Measurements from ENCODE around the gene PBX1. TPM values are rescaled to one million over a fixed set of nuclear protein-coding genes. Genes with fewer than 3 reads are reported as not detected.

PBX1 gene
- total RNA-seq, 1 experiment from 2014 or later, result 9.8 TPM

DNA sequence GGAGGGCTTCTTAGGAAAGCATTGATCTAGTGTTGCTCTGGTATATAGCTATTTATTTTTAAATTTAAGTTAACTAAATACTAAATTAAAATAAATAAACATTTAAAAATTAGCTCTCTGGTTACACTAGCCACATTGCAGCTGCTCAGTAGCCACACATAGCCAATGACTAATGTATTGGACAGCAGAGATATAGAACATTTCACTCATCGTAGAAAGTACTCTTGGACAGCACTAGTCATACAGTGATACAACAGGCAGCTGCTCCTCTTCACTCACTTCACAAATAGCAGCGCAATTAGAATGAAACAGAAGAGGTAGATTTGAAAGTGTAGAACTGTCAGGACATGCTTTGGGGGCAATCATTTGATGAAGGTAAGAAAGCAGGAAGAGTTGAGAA lies 245.4 kb downstream of the PBX1 start:
- intact Hi-C loops (cut with micrococcal nuclease), result no loop called here

DNA sequence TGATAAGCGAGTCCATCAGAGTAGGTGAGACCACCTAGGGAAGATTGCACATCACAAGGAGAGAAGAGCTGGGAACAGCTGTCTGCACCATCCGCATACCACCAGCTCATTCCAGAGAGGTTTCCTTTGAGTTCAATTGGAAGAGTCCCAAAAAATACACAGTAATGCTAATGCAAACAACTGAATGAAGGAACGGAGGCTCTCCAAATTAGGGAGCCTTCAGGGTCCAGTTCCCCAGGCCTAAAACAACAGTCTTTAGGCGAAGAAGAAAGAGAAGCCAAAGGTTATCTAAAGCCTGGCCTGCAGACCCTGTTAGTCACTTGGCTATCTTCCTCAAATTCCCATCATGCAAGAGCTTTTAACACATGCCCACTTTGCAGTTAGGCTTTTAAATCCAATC lies 246.4 kb downstream of the PBX1 start:
- no peak overlapping the region for H3K4me3 ChIP-seq (ENCODE audit: low read length)
- H2AFZ ChIP-seq (ENCODE audit: low read length), result no peak overlapping the region
- intact Hi-C loops (cut with micrococcal nuclease), result no loop called here
- no peaks in the 10 kb centered on the region for H3K27me3 ChIP-seq (ENCODE audit: low read length)
- ChIA-PET POLR2A (ENCODE audit: unreplicated experiment) (no interaction called here), CTCF (no interaction called here)
- BruUV-seq (replicated peaks), result no TSS peak
- H3K9me3 ChIP-seq (ENCODE audit: low read length), result no peaks in the 10 kb centered on the region
- H3K4me1 ChIP-seq (ENCODE audit: insufficient read depth, low read length), result no peaks in the 10 kb centered on the region
- DNase-seq, result no peak
- H4K20me1 ChIP-seq (ENCODE audit: low read length), result no peaks in the 10 kb centered on the region
- H3K4me2 ChIP-seq (ENCODE audit: low read length), result no peak overlapping the region
- ATAC-seq, result no peak
- no peaks in the 10 kb centered on the region for H3K9me2 ChIP-seq (replicated peaks; ENCODE audit: low read length)
- H3F3A ChIP-seq (ENCODE audit: low read length, unreplicated experiment), result no peaks in the 10 kb centered on the region
- no peaks in the 10 kb centered on the region for H3K36me3 ChIP-seq (ENCODE audit: low read depth, low read length)
- no peaks in the 10 kb centered on the region for H3K79me2 ChIP-seq (ENCODE audit: low read length)
- H3K9ac ChIP-seq (ENCODE audit: low read length), result no peak overlapping the region
- TF ChIP-seq EZH2 (IDR thresholded peaks at IDR 0.05; ENCODE audit: low read length, unreplicated experiment) (no peak), EZH2phosphoT487 (IDR thresholded peaks at IDR 0.05; ENCODE audit: borderline replicate concordance, low read length) (no peak)
- TF ChIP-seq, protein P1, sequence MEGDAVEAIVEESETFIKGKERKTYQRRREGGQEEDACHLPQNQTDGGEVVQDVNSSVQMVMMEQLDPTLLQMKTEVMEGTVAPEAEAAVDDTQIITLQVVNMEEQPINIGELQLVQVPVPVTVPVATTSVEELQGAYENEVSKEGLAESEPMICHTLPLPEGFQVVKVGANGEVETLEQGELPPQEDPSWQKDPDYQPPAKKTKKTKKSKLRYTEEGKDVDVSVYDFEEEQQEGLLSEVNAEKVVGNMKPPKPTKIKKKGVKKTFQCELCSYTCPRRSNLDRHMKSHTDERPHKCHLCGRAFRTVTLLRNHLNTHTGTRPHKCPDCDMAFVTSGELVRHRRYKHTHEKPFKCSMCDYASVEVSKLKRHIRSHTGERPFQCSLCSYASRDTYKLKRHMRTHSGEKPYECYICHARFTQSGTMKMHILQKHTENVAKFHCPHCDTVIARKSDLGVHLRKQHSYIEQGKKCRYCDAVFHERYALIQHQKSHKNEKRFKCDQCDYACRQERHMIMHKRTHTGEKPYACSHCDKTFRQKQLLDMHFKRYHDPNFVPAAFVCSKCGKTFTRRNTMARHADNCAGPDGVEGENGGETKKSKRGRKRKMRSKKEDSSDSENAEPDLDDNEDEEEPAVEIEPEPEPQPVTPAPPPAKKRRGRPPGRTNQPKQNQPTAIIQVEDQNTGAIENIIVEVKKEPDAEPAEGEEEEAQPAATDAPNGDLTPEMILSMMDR (conservative IDR thresholded peaks at IDR 0.05; ENCODE audit: low read depth, low read length), result no peak
- no peak overlapping the region for H3K27ac ChIP-seq (ENCODE audit: low read length)

More for the DNA sequence above, 245.4 kb downstream of the PBX1 start:
- Histone ChIP-seq H3K4me2 (ENCODE audit: low read length) (no peak overlapping the region), H3K36me3 (ENCODE audit: low read depth, low read length) (no peaks in the 10 kb centered on the region), H3K27me3 (ENCODE audit: low read length) (no peaks in the 10 kb centered on the region), H3K9me2 (replicated peaks; ENCODE audit: low read length) (no peaks in the 10 kb centered on the region), H2AFZ (ENCODE audit: low read length) (no peak overlapping the region), H3K9ac (ENCODE audit: low read length) (no peak overlapping the region), H3K27ac (ENCODE audit: low read length) (no peak overlapping the region), H3F3A (ENCODE audit: low read length, unreplicated experiment) (no peaks in the 10 kb centered on the region), H3K4me1 (ENCODE audit: insufficient read depth, low read length) (no peaks in the 10 kb centered on the region), H3K4me3 (ENCODE audit: low read length) (no peak overlapping the region), H3K79me2 (ENCODE audit: low read length) (no peaks in the 10 kb centered on the region), H3K9me3 (ENCODE audit: low read length) (no peaks in the 10 kb centered on the region), H4K20me1 (ENCODE audit: low read length) (no peaks in the 10 kb centered on the region)
- ChIA-PET POLR2A (ENCODE audit: unreplicated experiment) (no interaction called here), CTCF (no interaction called here)
- DNase-seq, result no peak
- no peak for ATAC-seq
- no peak for TF ChIP-seq EZH2phosphoT487 (IDR thresholded peaks at IDR 0.05; ENCODE audit: borderline replicate concordance, low read length)
- no peak for TF ChIP-seq EZH2 (IDR thresholded peaks at IDR 0.05; ENCODE audit: low read length, unreplicated experiment)
- TF ChIP-seq, protein P1 (conservative IDR thresholded peaks at IDR 0.05; ENCODE audit: low read depth, low read length), result no peak
- BruUV-seq (replicated peaks), result no TSS peak

DNA sequence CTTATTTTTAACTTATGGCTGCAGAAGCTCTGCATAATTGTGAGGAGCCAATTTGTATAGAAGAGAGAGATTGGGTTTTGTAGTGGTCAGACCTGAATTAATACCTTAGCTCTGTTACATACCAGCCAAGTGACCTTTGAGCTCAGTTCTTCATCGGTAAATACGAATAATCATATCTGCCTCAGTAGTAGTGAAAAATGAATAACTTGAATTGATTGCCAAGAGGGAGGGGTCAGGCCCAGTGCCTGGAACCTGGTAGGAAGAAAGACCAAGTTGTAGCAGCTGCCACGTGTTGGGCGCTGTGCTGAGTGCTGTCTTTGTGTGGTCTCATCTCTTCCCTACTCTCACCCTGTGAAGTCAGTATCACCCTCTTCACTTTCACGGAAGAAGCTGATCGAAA lies 247.5 kb downstream of the PBX1 start:
- DNase-seq, result no peak
- Histone ChIP-seq H3K36me3 (ENCODE audit: low read depth, low read length) (no peaks in the 10 kb centered on the region), H3K4me1 (ENCODE audit: insufficient read depth, low read length) (no peaks in the 10 kb centered on the region), H3K4me3 (ENCODE audit: low read length) (no peak overlapping the region), H3F3A (ENCODE audit: low read length, unreplicated experiment) (no peaks in the 10 kb centered on the region), H3K9me2 (replicated peaks; ENCODE audit: low read length) (no peaks in the 10 kb centered on the region), H3K27ac (ENCODE audit: low read length) (no peak overlapping the region), H4K20me1 (ENCODE audit: low read length) (no peaks in the 10 kb centered on the region), H3K4me2 (ENCODE audit: low read length) (no peak overlapping the region), H3K9ac (ENCODE audit: low read length) (no peak overlapping the region), H3K9me3 (ENCODE audit: low read length) (no peaks in the 10 kb centered on the region), H3K27me3 (ENCODE audit: low read length) (no peaks in the 10 kb centered on the region), H2AFZ (ENCODE audit: low read length) (no peak overlapping the region), H3K79me2 (ENCODE audit: low read length) (no peaks in the 10 kb centered on the region)
- BruUV-seq (replicated peaks), result no TSS peak
- intact Hi-C loops (cut with micrococcal nuclease), result no loop called here
- TF ChIP-seq EZH2 (IDR thresholded peaks at IDR 0.05; ENCODE audit: low read length, unreplicated experiment), result no peak
- TF ChIP-seq, protein P1 (conservative IDR thresholded peaks at IDR 0.05; ENCODE audit: low read depth, low read length), result no peak
- no peak for TF ChIP-seq EZH2phosphoT487 (IDR thresholded peaks at IDR 0.05; ENCODE audit: borderline replicate concordance, low read length)
- ChIA-PET CTCF (no interaction called here), POLR2A (ENCODE audit: unreplicated experiment) (no interaction called here)
- ATAC-seq, result no peak
